ENCODE measurements around the gene CSDE1.

DNA sequence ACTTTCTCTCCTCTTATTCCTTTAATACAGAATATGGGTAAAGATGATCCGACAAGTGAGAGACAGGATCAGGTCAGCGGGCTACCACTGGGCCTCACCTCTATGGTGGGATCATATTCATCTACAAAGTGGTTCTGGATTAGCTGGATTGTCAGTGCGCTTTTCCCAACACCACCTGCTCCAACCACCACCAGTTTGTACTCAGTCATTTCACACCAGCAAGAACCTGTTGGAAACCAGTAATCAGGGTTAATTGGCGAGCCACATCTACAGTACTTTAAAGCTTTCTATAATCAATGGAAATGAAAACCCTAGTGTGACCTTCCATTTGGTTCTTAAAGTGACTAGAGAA lies 41.9 kb downstream of the CSDE1 start:
- no peak for TF ChIP-seq POLR2A (IDR thresholded peaks at IDR 0.05)
- TF ChIP-seq, protein P1, sequence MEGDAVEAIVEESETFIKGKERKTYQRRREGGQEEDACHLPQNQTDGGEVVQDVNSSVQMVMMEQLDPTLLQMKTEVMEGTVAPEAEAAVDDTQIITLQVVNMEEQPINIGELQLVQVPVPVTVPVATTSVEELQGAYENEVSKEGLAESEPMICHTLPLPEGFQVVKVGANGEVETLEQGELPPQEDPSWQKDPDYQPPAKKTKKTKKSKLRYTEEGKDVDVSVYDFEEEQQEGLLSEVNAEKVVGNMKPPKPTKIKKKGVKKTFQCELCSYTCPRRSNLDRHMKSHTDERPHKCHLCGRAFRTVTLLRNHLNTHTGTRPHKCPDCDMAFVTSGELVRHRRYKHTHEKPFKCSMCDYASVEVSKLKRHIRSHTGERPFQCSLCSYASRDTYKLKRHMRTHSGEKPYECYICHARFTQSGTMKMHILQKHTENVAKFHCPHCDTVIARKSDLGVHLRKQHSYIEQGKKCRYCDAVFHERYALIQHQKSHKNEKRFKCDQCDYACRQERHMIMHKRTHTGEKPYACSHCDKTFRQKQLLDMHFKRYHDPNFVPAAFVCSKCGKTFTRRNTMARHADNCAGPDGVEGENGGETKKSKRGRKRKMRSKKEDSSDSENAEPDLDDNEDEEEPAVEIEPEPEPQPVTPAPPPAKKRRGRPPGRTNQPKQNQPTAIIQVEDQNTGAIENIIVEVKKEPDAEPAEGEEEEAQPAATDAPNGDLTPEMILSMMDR (IDR thresholded peaks at IDR 0.05): no peak

Data from heart left ventricle (tissue), 13 donors.